Measurements from ENCODE around the gene GPR176.

DNA sequence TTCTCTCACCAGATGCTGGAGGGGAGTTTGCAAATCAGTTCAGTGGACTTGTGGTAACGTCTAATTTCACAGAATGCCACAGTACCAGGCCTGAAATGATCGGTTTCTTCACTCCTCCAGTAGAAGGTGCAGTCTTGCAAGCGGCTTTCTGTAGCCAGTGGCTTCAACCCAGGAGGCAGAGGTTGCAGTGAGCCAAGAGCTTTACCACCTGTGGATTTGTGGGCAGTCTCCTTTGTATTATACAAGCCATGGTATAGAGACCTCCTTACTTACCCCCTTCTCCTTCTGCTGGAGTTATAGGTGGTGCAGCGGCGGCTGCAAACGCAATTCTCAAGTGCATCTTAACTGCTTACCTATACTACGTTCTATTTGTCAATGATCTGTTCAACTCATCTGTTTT is 31.5 kb upstream of the GPR176 start:
- TF ChIP-seq, protein P1, sequence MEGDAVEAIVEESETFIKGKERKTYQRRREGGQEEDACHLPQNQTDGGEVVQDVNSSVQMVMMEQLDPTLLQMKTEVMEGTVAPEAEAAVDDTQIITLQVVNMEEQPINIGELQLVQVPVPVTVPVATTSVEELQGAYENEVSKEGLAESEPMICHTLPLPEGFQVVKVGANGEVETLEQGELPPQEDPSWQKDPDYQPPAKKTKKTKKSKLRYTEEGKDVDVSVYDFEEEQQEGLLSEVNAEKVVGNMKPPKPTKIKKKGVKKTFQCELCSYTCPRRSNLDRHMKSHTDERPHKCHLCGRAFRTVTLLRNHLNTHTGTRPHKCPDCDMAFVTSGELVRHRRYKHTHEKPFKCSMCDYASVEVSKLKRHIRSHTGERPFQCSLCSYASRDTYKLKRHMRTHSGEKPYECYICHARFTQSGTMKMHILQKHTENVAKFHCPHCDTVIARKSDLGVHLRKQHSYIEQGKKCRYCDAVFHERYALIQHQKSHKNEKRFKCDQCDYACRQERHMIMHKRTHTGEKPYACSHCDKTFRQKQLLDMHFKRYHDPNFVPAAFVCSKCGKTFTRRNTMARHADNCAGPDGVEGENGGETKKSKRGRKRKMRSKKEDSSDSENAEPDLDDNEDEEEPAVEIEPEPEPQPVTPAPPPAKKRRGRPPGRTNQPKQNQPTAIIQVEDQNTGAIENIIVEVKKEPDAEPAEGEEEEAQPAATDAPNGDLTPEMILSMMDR (IDR thresholded peaks at IDR 0.05; ENCODE audit: poor library complexity, severe bottlenecking) = no peak
- TF ChIP-seq, protein P2, sequence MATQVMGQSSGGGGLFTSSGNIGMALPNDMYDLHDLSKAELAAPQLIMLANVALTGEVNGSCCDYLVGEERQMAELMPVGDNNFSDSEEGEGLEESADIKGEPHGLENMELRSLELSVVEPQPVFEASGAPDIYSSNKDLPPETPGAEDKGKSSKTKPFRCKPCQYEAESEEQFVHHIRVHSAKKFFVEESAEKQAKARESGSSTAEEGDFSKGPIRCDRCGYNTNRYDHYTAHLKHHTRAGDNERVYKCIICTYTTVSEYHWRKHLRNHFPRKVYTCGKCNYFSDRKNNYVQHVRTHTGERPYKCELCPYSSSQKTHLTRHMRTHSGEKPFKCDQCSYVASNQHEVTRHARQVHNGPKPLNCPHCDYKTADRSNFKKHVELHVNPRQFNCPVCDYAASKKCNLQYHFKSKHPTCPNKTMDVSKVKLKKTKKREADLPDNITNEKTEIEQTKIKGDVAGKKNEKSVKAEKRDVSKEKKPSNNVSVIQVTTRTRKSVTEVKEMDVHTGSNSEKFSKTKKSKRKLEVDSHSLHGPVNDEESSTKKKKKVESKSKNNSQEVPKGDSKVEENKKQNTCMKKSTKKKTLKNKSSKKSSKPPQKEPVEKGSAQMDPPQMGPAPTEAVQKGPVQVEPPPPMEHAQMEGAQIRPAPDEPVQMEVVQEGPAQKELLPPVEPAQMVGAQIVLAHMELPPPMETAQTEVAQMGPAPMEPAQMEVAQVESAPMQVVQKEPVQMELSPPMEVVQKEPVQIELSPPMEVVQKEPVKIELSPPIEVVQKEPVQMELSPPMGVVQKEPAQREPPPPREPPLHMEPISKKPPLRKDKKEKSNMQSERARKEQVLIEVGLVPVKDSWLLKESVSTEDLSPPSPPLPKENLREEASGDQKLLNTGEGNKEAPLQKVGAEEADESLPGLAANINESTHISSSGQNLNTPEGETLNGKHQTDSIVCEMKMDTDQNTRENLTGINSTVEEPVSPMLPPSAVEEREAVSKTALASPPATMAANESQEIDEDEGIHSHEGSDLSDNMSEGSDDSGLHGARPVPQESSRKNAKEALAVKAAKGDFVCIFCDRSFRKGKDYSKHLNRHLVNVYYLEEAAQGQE (IDR thresholded peaks at IDR 0.05; ENCODE audit: borderline replicate concordance) = no peak
- no peak for TF ChIP-seq TAF1 (IDR thresholded peaks at IDR 0.05; ENCODE audit: low read depth)
- TF ChIP-seq MXI1 (conservative IDR thresholded peaks at IDR 0.05; ENCODE audit: poor library complexity, severe bottlenecking) = no peak
- no peak for TF ChIP-seq EZH2 (IDR thresholded peaks at IDR 0.05; ENCODE audit: borderline replicate concordance, insufficient read depth, low read length, poor library complexity, severe bottlenecking)
- no peak for TF ChIP-seq EP300 (conservative IDR thresholded peaks at IDR 0.05; ENCODE audit: poor library complexity, severe bottlenecking)
